ENCODE data around the gene REC8.

REC8 gene

GRCh38 chr14:24165785-24166184, 6.1 kb upstream of the REC8 start:
- H3K9me3 Mint-ChIP-seq = no peaks in the 10 kb centered on the region
- peaks cover 15% of the 10 kb centered on the region for H3K4me1 Mint-ChIP-seq
- H3K4me3 Mint-ChIP-seq = no peak overlapping the region
- H3K27ac Mint-ChIP-seq = no peak overlapping the region
- no peak for TF ChIP-seq CTCF (IDR thresholded peaks at IDR 0.05; ENCODE audit: unreplicated experiment in 3 of 3)
- H3K27me3 Mint-ChIP-seq (ENCODE audit: low read depth) = no peaks in the 10 kb centered on the region
- H3K36me3 Mint-ChIP-seq (ENCODE audit: low read depth) = peaks cover 55% of the 10 kb centered on the region

GRCh38 chr14:24167469-24168114, 4.3 kb upstream of the REC8 start:
- H3K4me1 Mint-ChIP-seq = no peaks in the 10 kb centered on the region
- peaks cover 46% of the 10 kb centered on the region for H3K36me3 Mint-ChIP-seq (ENCODE audit: low read depth)
- no peak overlapping the region for H3K4me3 Mint-ChIP-seq
- no peak for TF ChIP-seq CTCF (IDR thresholded peaks at IDR 0.05; ENCODE audit: unreplicated experiment in 3 of 3)
- H3K27ac Mint-ChIP-seq = no peak overlapping the region
- H3K9me3 Mint-ChIP-seq = no peaks in the 10 kb centered on the region
- no peaks in the 10 kb centered on the region for H3K27me3 Mint-ChIP-seq (ENCODE audit: low read depth)

GRCh38 chr14:24172261-24172860, 481 bp downstream of the REC8 start:
- Mint-ChIP-seq H3K36me3 (ENCODE audit: low read depth) (peaks cover 36% of the 10 kb centered on the region), H3K4me3 (peak overlapping the region; percentile 89), H3K9me3 (no peaks in the 10 kb centered on the region), H3K4me1 (no peaks in the 10 kb centered on the region), H3K27me3 (ENCODE audit: low read depth) (no peaks in the 10 kb centered on the region), H3K27ac (no peak overlapping the region)
- no peak for TF ChIP-seq CTCF (IDR thresholded peaks at IDR 0.05; ENCODE audit: unreplicated experiment in 3 of 3)

GRCh38 chr14:24172871-24173281, 996 bp downstream of the REC8 start:
- H3K27ac Mint-ChIP-seq = no peak overlapping the region
- no peak for TF ChIP-seq CTCF (IDR thresholded peaks at IDR 0.05; ENCODE audit: unreplicated experiment in 3 of 3)
- H3K36me3 Mint-ChIP-seq (ENCODE audit: low read depth) = peaks cover 32% of the 10 kb centered on the region
- no peaks in the 10 kb centered on the region for H3K4me1 Mint-ChIP-seq
- H3K27me3 Mint-ChIP-seq (ENCODE audit: low read depth) = no peaks in the 10 kb centered on the region
- H3K4me3 Mint-ChIP-seq = peak overlapping the region; percentile 84 to 89 (median 89)
- no peaks in the 10 kb centered on the region for H3K9me3 Mint-ChIP-seq

GRCh38 chr14:24176599-24176998, 4.7 kb downstream of the REC8 start:
- H3K4me3 Mint-ChIP-seq = no peak overlapping the region
- TF ChIP-seq CTCF (IDR thresholded peaks at IDR 0.05; ENCODE audit: unreplicated experiment in 3 of 3) = no peak

More at GRCh38 chr14:24176599-24176998, 4.7 kb downstream of the REC8 start:
- Mint-ChIP-seq H3K4me1 (peaks cover 10% of the 10 kb centered on the region), H3K27ac (no peak overlapping the region), H3K36me3 (ENCODE audit: low read depth) (peaks cover 41% of the 10 kb centered on the region), H3K9me3 (no peaks in the 10 kb centered on the region), H3K27me3 (ENCODE audit: low read depth) (no peaks in the 10 kb centered on the region)

Measured in nephron (organoid).